Naive thymus-derived CD4-positive, alpha-beta T cell (primary cell): ENCODE measurements around the gene ITGA11. TPM values are rescaled to one million over a fixed set of nuclear protein-coding genes. Genes with fewer than 3 reads are reported as not detected.

Source experiments
- ATAC-seq: fragments of 150-1000 bp; cut with Tn5 transposase; 2 replicates; pipeline ENCODE4 v1.10.0; 2021; ENCODE audit warnings: mild to moderate bottlenecking, moderate library complexity
- CTCF ChIA-PET: fragments of 350-600 bp; sonication (Branson Sonifier 250); formaldehyde crosslinking; loops from one replicate; lab custom pipeline; 2021; ENCODE audit warnings: antibody characterized with exemption; lab: Charles Lee
- POLR2A ChIA-PET: fragments of 350-600 bp; sonication (Branson Sonifier 250); formaldehyde crosslinking; loops from one replicate; lab custom pipeline; 2021; ENCODE audit warnings: antibody characterized with exemption, inconsistent platforms; lab: Charles Lee
- DNase-seq, 9 donors: peaks; one replicate each; pipeline versions ENCODE4 v3.0.0 to v3.0.0-alpha.2; 2020 to 2022; ENCODE audit warnings: mixed read lengths in 1 of 9
- H3K27ac ChIP-seq: one replicate; pipeline ENCODE4 v1.7.0; 2013; ENCODE audit warnings: mild to moderate bottlenecking, low read depth, low read length, moderate library complexity
- H3K27me3 ChIP-seq, 2 donors: one replicate each; pipeline ENCODE4 v1.7.0; 2013; ENCODE audit warnings: low read length in 2 of 2, mild to moderate bottlenecking in 2 of 2, moderate library complexity in 2 of 2; ENCODE audit not compliant: control insufficient read depth in 2 of 2, insufficient read depth in 2 of 2
- H3K36me3 ChIP-seq, 3 experiments: 1 replicate in 2 of 3; 2 replicates in 1 of 3; pipeline ENCODE4 v1.7.0; 2013; ENCODE audit warnings: low read length in 3 of 3, mild to moderate bottlenecking in 3 of 3, moderate library complexity in 1 of 3; ENCODE audit not compliant: insufficient read depth in 3 of 3, control insufficient read depth in 2 of 3
- H3K4me1 ChIP-seq, 2 donors: one replicate each; pipeline ENCODE4 v1.7.0; 2013; ENCODE audit warnings: low read length in 2 of 2, mild to moderate bottlenecking in 2 of 2, moderate library complexity in 1 of 2; ENCODE audit not compliant: control insufficient read depth in 2 of 2, insufficient read depth in 2 of 2
- H3K4me3 ChIP-seq: 2 replicates; pipeline ENCODE4 v1.7.0; 2013; ENCODE audit warnings: mild to moderate bottlenecking, low read length
- H3K9me3 ChIP-seq, 3 experiments: 1 replicate in 2 of 3; 2 replicates in 1 of 3; pipeline ENCODE4 v1.7.0; 2013; ENCODE audit warnings: low read length in 3 of 3; ENCODE audit not compliant: control insufficient read depth in 2 of 3
- H3K27ac Mint-ChIP-seq, 9 donors: one replicate each; pipeline ENCODE4 v1.8.0; 2020 to 2022; ENCODE audit warnings: mixed read lengths in 9 of 9, mild to moderate bottlenecking in 8 of 9, moderate library complexity in 5 of 9, inconsistent platforms in 2 of 9
- H3K27me3 Mint-ChIP-seq, 5 donors: one replicate each; pipeline ENCODE4 v1.8.0; 2021 to 2022; ENCODE audit warnings: mixed read lengths in 5 of 5, mild to moderate bottlenecking in 1 of 5
- H3K36me3 Mint-ChIP-seq, 5 donors: one replicate each; pipeline ENCODE4 v1.8.0; 2020 to 2022; ENCODE audit warnings: mixed read lengths in 5 of 5, mild to moderate bottlenecking in 3 of 5, inconsistent platforms in 1 of 5
- H3K4me1 Mint-ChIP-seq, 7 donors: one replicate each; pipeline ENCODE4 v1.8.0; 2020 to 2022; ENCODE audit warnings: mixed read lengths in 7 of 7, mild to moderate bottlenecking in 3 of 7, inconsistent platforms in 1 of 7
- H3K4me3 Mint-ChIP-seq, 10 donors: one replicate each; pipeline ENCODE4 v1.8.0; 2020 to 2022; ENCODE audit warnings: mild to moderate bottlenecking in 10 of 10, mixed read lengths in 10 of 10, moderate library complexity in 6 of 10, inconsistent platforms in 2 of 10
- H3K9me3 Mint-ChIP-seq, 11 donors: one replicate each; pipeline ENCODE4 v1.8.0; 2020 to 2022; ENCODE audit warnings: mixed read lengths in 11 of 11, mild to moderate bottlenecking in 4 of 11, inconsistent platforms in 1 of 11, moderate library complexity in 1 of 11
- intact Hi-C, 2 donors: fragments of 100-400 bp; cut with micrococcal nuclease; formaldehyde crosslinking; loops; one replicate each; pipeline ENCODE4 v1.15.1; 2023
- polyA plus RNA-seq, 2 donors: library from polyadenylated mRNA; unstranded; fragments of 300-500 nt; fragmentation: Illumina TruSeq; gene quantifications; one replicate each; pipeline ENCODE4 v1.2.3, GENCODE V29; 2021
- total RNA-seq, 6 experiments: library from RNA in 5 of 6; stranded (reverse) in 5 of 6; gene quantifications; 1 replicate in 5 of 6; 2 replicates in 1 of 6; pipeline ENCODE4 v1.2.3 and lab custom pipeline; 2021 to 2026

ITGA11 gene
- total and polyA plus RNA-seq, 7 experiments from 2014 or later, result 0.02 to 1.1 (median 0.08) TPM; not detected in 2

- Mint-ChIP-seq H3K9me3 (no peaks in the 10 kb centered on the region), H3K36me3 (no peaks in the 10 kb centered on the region), H3K4me1 (peaks cover 0 to 26% (median 4%) of the 10 kb centered on the region in 7 donors), H3K4me3 (peak overlapping the region in 1 of 10 donors; percentile 6), H3K27ac (peak overlapping the region in 1 of 9 donors; percentile 45), H3K27me3 (peaks cover 0 to 4% (median 0%) of the 10 kb centered on the region in 5 donors)
- Histone ChIP-seq H3K4me1 (no peaks in the 10 kb centered on the region), H3K4me3 (no peak overlapping the region), H3K9me3 (no peaks in the 10 kb centered on the region), H3K36me3 (no peaks in the 10 kb centered on the region), H3K27me3 (no peaks in the 10 kb centered on the region), H3K27ac (no peak overlapping the region)
- no peak for ATAC-seq
- ChIA-PET CTCF (interaction anchor here (0.7 kb wide), 1 partner anchor 53 kb away, joined by 3 read pairs; no protein-coding TSS in a partner anchor), POLR2A (interaction anchor here (0.6 to 1.2 kb wide), 2 partner anchors 52 to 111 kb away, joined by 3 to 10 read pairs; no protein-coding TSS in a partner anchor)
- intact Hi-C loops, result no loop called here
- DNase-seq, result no peak
Measured at GRCh38 chr15:68368731-68369435, 63.1 kb downstream of the ITGA11 start.

- CTCF ChIA-PET, result interaction anchor here (0.7 kb wide), 1 partner anchor 52 kb away, joined by 3 read pairs; no protein-coding TSS in a partner anchor
Measured at GRCh38 chr15:68367992-68368391, 64.0 kb downstream of the ITGA11 start.

GRCh38 chr15:68367226-68367625 lies 64.7 kb downstream of the ITGA11 start:
- POLR2A ChIA-PET, result no interaction called here
- DNase-seq, result no peak
- no peaks in the 10 kb centered on the region for H3K9me3 ChIP-seq
- intact Hi-C loops, result no loop called here
- no peaks in the 10 kb centered on the region for H3K27me3 ChIP-seq
- no peaks in the 10 kb centered on the region for H3K36me3 Mint-ChIP-seq
- H3K27ac Mint-ChIP-seq, result peak overlapping the region in 1 of 9 donors; percentile 66
- no peak overlapping the region for H3K4me3 ChIP-seq
- H3K27ac ChIP-seq, result no peak overlapping the region
- H3K27me3 Mint-ChIP-seq, result peaks cover 0 to 4% (median 0%) of the 10 kb centered on the region in 5 donors
- H3K4me3 Mint-ChIP-seq, result peak overlapping the region in 1 of 10 donors; percentile 18
- H3K36me3 ChIP-seq, result no peaks in the 10 kb centered on the region
- H3K4me1 Mint-ChIP-seq, result peaks cover 0 to 26% (median 4%) of the 10 kb centered on the region in 7 donors
- CTCF ChIA-PET, result interaction anchor here (0.7 kb wide), 1 partner anchor 27 kb away, joined by 5 read pairs; no protein-coding TSS in a partner anchor
- no peak for ATAC-seq
- H3K4me1 ChIP-seq, result no peaks in the 10 kb centered on the region
- no peaks in the 10 kb centered on the region for H3K9me3 Mint-ChIP-seq

More at GRCh38 chr15:68367992-68368391, 64.0 kb downstream of the ITGA11 start:
- Mint-ChIP-seq H3K27ac (no peak overlapping the region), H3K4me1 (peaks cover 0 to 26% (median 4%) of the 10 kb centered on the region in 7 donors), H3K36me3 (no peaks in the 10 kb centered on the region), H3K9me3 (no peaks in the 10 kb centered on the region), H3K27me3 (peaks cover 0 to 4% (median 0%) of the 10 kb centered on the region in 5 donors), H3K4me3 (no peak overlapping the region)
- Histone ChIP-seq H3K27me3 (no peaks in the 10 kb centered on the region), H3K36me3 (no peaks in the 10 kb centered on the region), H3K27ac (no peak overlapping the region), H3K4me1 (no peaks in the 10 kb centered on the region), H3K9me3 (no peaks in the 10 kb centered on the region), H3K4me3 (no peak overlapping the region)
- POLR2A ChIA-PET, result interaction anchor here (0.6 kb wide), 1 partner anchor 52 kb away, joined by 10 read pairs; no protein-coding TSS in a partner anchor
- intact Hi-C loops, result no loop called here
- ATAC-seq, result no peak
- DNase-seq, result no peak

- Mint-ChIP-seq H3K4me3 (peak overlapping the region in 1 of 10 donors; percentile 31), H3K27ac (no peak overlapping the region), H3K9me3 (no peaks in the 10 kb centered on the region)
Measured at GRCh38 chr15:68366314-68366713, 65.6 kb downstream of the ITGA11 start.

GRCh38 chr15:68365770-68366169 lies 66.2 kb downstream of the ITGA11 start:
- no peak for ATAC-seq
- intact Hi-C loops, result no loop called here
- no peaks in the 10 kb centered on the region for H3K9me3 Mint-ChIP-seq

More at GRCh38 chr15:68366314-68366713, 65.6 kb downstream of the ITGA11 start:
- H3K4me1 ChIP-seq, result no peaks in the 10 kb centered on the region
- POLR2A ChIA-PET, result no interaction called here
- H3K27ac ChIP-seq, result no peak overlapping the region
- no peaks in the 10 kb centered on the region for H3K36me3 ChIP-seq
- no peaks in the 10 kb centered on the region for H3K27me3 ChIP-seq
- no peaks in the 10 kb centered on the region for H3K9me3 ChIP-seq
- H3K4me1 Mint-ChIP-seq, result peaks cover 0 to 26% (median 4%) of the 10 kb centered on the region in 7 donors
- H3K36me3 Mint-ChIP-seq, result no peaks in the 10 kb centered on the region
- DNase-seq (no peak), ATAC-seq (no peak)
- CTCF ChIA-PET, result no interaction called here
- intact Hi-C loops, result no loop called here
- H3K27me3 Mint-ChIP-seq, result peaks cover 0 to 4% (median 0%) of the 10 kb centered on the region in 5 donors
- no peak overlapping the region for H3K4me3 ChIP-seq

GRCh38 chr15:68365140-68365745 lies 66.7 kb downstream of the ITGA11 start:
- ATAC-seq, result no peak
- Mint-ChIP-seq H3K27ac (peak overlapping the region in 2 of 9 donors; percentile 69 to 74), H3K36me3 (no peaks in the 10 kb centered on the region), H3K4me3 (peak overlapping the region in 2 of 10 donors; percentile 21 to 66), H3K27me3 (peaks cover 0 to 4% (median 0%) of the 10 kb centered on the region in 5 donors), H3K9me3 (no peaks in the 10 kb centered on the region), H3K4me1 (peaks cover 0 to 26% (median 4%) of the 10 kb centered on the region in 7 donors)
- Histone ChIP-seq H3K4me3 (no peak overlapping the region), H3K27me3 (no peaks in the 10 kb centered on the region), H3K4me1 (no peaks in the 10 kb centered on the region), H3K27ac (no peak overlapping the region), H3K36me3 (no peaks in the 10 kb centered on the region), H3K9me3 (no peaks in the 10 kb centered on the region)
- ChIA-PET CTCF (no interaction called here), POLR2A (interaction anchor here (0.7 kb wide), 1 partner anchor 18 kb away, joined by 3 read pairs; no protein-coding TSS in a partner anchor)
- intact Hi-C loops, result no loop called here
- no peak for DNase-seq

More at GRCh38 chr15:68365770-68366169, 66.2 kb downstream of the ITGA11 start:
- ChIA-PET CTCF (no interaction called here), POLR2A (interaction anchor here (0.7 kb wide), 1 partner anchor 18 kb away, joined by 3 read pairs; no protein-coding TSS in a partner anchor)
- Histone ChIP-seq H3K4me1 (no peaks in the 10 kb centered on the region), H3K9me3 (no peaks in the 10 kb centered on the region), H3K4me3 (no peak overlapping the region), H3K36me3 (no peaks in the 10 kb centered on the region), H3K27me3 (no peaks in the 10 kb centered on the region), H3K27ac (no peak overlapping the region)
- H3K27ac Mint-ChIP-seq, result no peak overlapping the region
- peaks cover 0 to 26% (median 4%) of the 10 kb centered on the region in 7 donors for H3K4me1 Mint-ChIP-seq
- H3K36me3 Mint-ChIP-seq, result no peaks in the 10 kb centered on the region
- H3K27me3 Mint-ChIP-seq, result peaks cover 0 to 4% (median 0%) of the 10 kb centered on the region in 5 donors
- peak overlapping the region in 1 of 10 donors; percentile 57 for H3K4me3 Mint-ChIP-seq
- no peak for DNase-seq
